ENCODE results near the gene RPL7A.
"Not testable (repeated sequence)": the region's sequence is repeated elsewhere in the genome, so short reads cannot be mapped to it uniquely, and the experiment has no call there.

The RPL7A gene

DNA sequence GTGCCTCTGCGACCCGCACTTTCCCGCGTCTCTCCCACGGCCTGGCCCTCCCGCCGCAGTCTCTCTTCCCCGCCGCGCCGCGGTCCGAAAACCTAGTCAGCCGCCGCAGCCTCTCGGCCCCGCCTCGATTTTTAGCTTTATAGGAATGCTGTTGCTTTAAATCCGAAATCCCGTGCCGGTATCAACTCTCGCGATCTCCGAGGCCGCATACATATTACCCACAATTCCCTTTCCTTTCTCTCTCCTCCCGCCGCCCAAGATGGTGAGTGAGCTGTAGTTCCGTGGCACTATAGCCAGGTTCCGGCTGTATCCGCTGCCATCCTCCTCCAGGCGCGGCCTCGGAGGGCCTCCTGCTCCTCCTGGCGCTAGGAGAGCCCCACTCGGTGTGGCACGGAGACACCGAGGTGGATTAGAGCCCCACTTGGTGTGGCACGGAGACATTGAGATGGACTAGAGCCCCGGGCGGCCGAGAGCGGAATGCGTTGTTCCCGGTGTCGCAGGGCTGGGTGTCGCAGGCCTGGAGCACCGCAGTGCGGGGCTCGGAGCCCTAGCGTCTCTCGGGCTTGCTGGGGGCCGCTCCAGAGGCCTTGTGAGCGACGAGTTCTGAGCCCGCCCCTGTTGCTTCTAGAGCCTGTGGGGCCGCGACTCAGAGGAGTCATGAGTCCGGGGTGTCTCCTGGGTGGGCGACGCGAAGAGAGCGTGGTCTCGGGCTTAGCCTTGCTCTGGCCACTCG, at the start of gene RPL7A, which contains the start of gene MED22:
Gene RPL7A, plus strand, starts transcription at position 234 of the 733 bp plus-strand sequence. Its CDS starts 26 bp downstream, at position 260.
Gene MED22, minus strand, starts transcription at position 147 of the 733 bp plus-strand sequence. CDS start 1,469 bp downstream, outside the sequence.
- peak; percentile 82 for DNase-seq (ENCODE audit: extremely low spot score)
- no peak; the same call in 1 of the 2 replicates for TF ChIP-seq CTBP1 (IDR thresholded peaks at IDR 0.05; ENCODE audit: borderline replicate concordance)
- TF ChIP-seq ZNF384 (IDR thresholded peaks at IDR 0.05): no peak
- TF ChIP-seq FOXM1 (IDR thresholded peaks at IDR 0.05; ENCODE audit: borderline replicate concordance): no peak
- TF ChIP-seq FOXK2 (IDR thresholded peaks at IDR 0.05): no peak
- TF ChIP-seq HDGF (IDR thresholded peaks at IDR 0.05; ENCODE audit: borderline replicate concordance): no peak
- TF ChIP-seq BHLHE40 (IDR thresholded peaks at IDR 0.05; ENCODE audit: borderline replicate concordance): no peak
- no peak; the same call in 1 of the 2 replicates for TF ChIP-seq LEF1 (IDR thresholded peaks at IDR 0.05; ENCODE audit: borderline replicate concordance)
- TF ChIP-seq ELF4 (IDR thresholded peaks at IDR 0.05): peak; percentile 93
- TF ChIP-seq ARNT (IDR thresholded peaks at IDR 0.05): no peak
- no peak for TF ChIP-seq FOXA1 (IDR thresholded peaks at IDR 0.05)
- TF ChIP-seq NFRKB (IDR thresholded peaks at IDR 0.05): peak; percentile 92
- TF ChIP-seq, protein P1, sequence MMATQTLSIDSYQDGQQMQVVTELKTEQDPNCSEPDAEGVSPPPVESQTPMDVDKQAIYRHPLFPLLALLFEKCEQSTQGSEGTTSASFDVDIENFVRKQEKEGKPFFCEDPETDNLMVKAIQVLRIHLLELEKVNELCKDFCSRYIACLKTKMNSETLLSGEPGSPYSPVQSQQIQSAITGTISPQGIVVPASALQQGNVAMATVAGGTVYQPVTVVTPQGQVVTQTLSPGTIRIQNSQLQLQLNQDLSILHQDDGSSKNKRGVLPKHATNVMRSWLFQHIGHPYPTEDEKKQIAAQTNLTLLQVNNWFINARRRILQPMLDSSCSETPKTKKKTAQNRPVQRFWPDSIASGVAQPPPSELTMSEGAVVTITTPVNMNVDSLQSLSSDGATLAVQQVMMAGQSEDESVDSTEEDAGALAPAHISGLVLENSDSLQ (IDR thresholded peaks at IDR 0.05): no peak
- no peak for TF ChIP-seq SUZ12 (IDR thresholded peaks at IDR 0.05)
- POLR2A ChIA-PET: interaction anchor here (0.7 to 2.1 kb wide), 21 partner anchors 9 to 323 kb away, joined by 3 to 20 read pairs (median 5); partner anchors contain the start of genes CACFD1, STKLD1, SURF1 and SURF2
- CTCF ChIA-PET: interaction anchor here (0.6 kb wide), 1 partner anchor 155 kb away, joined by 3 read pairs; no protein-coding TSS in a partner anchor

DNA sequence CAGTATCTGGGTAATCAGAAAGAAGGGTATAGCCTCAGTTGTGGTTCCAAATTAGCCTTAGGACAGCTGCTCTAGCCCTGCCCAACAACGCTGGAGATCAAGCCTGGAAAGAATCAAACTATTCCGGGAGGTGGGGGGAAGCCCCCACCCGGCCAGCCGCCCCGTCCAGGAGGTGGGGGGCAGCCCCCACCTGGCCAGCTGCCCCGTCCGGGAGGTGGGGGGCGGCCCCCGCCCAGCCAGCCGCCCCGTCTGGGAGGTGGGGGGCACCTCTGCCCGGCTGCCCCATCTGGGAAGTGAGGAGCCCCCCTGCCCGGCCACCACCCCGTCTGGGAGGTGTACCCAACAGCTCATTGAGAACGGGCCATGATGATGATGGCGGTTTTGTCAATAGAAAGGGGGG, 48.0 kb upstream of the RPL7A start:
- CTCF ChIA-PET, POLR2A ChIA-PET: not testable (repeated sequence)

DNA sequence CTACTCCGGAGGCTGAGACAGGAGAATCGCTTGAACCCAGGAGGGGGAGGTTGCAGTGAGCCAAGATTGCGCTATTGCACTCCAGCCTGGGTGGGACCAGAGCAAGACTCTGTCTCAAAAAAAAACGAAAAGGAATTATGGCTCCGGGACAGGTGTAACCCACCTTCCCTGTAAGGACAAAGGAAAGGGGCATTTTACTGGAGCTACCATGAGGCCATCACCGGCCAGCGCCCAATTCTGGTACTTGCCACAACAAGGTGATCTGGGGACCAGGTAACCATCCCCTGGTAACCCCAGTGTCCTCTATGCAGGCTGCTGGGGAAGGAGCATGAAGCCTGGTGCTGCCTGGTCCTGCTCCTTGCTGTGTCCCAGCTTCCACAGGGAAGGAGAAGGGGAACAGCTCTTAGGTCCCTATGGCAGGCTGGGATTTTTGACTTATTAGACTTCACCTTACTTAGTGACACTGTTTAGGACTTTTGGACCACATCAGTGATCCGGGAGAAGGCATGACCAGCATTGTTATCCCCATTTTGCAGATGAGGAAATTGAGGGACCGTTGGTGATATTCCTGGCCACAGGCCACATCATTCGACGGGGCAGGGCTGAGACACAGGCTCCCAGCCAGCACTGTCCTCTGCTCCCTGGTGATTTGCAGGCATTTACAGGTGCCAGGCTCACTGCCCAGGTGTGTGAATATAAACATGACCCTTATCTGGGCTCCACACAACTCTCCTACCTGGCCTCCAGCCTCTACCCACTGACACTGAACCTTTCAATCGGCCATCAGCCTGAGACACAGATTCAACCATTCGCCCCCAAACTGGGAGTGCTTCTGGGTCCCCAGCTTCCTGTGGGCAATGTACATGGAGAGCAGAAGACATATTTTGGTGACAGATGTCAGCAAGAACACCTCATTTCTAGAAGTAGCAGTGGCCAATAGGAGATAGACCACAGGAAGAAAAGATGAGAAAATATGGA, 46.5 kb upstream of the RPL7A start:
- ChIA-PET CTCF (no interaction called here), POLR2A (no interaction called here)
- TF ChIP-seq FOXA1 (IDR thresholded peaks at IDR 0.05) (no peak), BHLHE40 (IDR thresholded peaks at IDR 0.05; ENCODE audit: borderline replicate concordance) (no peak), FOXK2 (IDR thresholded peaks at IDR 0.05) (no peak), SP1 (IDR thresholded peaks at IDR 0.05) (no peak), ARNT (IDR thresholded peaks at IDR 0.05) (no peak)
- no peak for DNase-seq (ENCODE audit: extremely low spot score)

More for the DNA sequence above, 48.0 kb upstream of the RPL7A start:
- DNase-seq (ENCODE audit: extremely low spot score): not testable (repeated sequence)

DNA sequence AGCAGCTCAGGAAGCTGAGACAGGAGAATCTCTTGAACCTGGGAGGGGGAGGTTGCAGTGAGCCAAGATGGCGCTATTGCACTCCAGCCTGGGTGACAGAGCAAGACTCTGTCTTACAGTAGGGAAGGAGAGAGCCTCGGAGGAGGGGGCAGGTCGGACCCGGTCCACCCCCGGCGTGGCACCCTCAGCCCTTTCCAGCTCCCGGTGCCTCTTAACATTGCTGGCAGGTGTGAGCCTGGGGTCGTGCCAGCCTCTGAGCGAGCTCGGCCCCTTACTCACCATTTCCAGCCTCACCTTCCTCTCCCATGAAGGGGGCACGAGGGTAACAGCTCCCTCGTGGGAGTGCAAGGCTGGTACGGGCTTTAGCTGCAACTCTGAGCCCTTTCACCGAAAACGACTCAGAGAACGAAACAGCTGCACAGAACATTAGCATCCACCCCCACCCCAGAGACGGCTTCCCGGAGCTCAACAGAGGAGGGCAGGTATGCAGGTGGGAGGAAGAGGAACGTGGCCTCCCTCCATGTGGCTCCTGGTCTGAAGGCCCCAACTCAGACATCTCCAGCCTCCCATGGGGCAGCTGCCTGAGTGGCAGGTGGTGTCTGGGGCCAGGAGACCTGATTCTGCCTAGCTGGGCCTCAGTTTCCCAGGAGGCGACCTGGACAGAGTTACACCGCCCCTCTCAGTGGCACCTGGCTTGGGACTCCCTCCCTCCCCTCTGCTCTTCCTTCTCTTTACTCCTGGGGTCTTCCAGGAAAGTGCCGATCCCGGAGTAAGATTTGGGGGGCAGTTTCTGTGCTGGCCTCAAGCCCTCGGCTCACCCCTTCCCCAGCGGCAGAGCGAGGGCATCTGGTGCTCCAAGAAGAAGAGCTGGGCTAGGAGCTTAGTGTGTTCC, 44.5 kb upstream of the RPL7A start:
- POLR2A ChIA-PET: no interaction called here
- TF ChIP-seq FOXM1 (IDR thresholded peaks at IDR 0.05; ENCODE audit: borderline replicate concordance) (no peak), CTBP1 (IDR thresholded peaks at IDR 0.05; ENCODE audit: borderline replicate concordance) (no peak), NFRKB (IDR thresholded peaks at IDR 0.05) (no peak), ZNF384 (IDR thresholded peaks at IDR 0.05) (no peak), L3MBTL2 (conservative IDR thresholded peaks at IDR 0.05) (no peak), ELF4 (IDR thresholded peaks at IDR 0.05) (no peak), SP1 (IDR thresholded peaks at IDR 0.05) (no peak)
- TF ChIP-seq, protein P1 (IDR thresholded peaks at IDR 0.05): no peak
- CTCF ChIA-PET: no interaction called here
- no peak for DNase-seq (ENCODE audit: extremely low spot score)

DNA sequence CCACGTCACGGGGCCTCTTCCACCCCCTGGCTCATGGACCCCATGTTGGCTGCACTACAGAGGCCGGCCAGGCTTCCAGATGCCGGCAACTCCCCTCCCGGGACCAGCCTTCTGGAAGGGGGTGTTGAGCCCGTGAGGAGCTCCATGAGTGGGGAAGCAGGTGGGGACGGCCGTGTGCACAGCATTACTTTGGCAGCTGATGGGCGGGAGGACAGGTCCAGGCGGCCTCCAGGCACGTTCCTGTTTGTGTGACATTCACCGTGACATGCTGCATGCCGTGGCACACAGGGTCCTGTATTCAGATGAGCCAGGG, 43.9 kb upstream of the RPL7A start:
- DNase-seq (ENCODE audit: extremely low spot score): no peak
- ChIA-PET CTCF (interaction anchor here (0.6 kb wide), 1 partner anchor 123 kb away, joined by 3 read pairs; no protein-coding TSS in a partner anchor), POLR2A (no interaction called here)
- TF ChIP-seq ARNT (IDR thresholded peaks at IDR 0.05): no peak
- TF ChIP-seq ZNF384 (IDR thresholded peaks at IDR 0.05): no peak
- no peak for TF ChIP-seq SUZ12 (IDR thresholded peaks at IDR 0.05)
- no peak for TF ChIP-seq ELF4 (IDR thresholded peaks at IDR 0.05)
- TF ChIP-seq TARDBP (IDR thresholded peaks at IDR 0.05): no peak

DNA sequence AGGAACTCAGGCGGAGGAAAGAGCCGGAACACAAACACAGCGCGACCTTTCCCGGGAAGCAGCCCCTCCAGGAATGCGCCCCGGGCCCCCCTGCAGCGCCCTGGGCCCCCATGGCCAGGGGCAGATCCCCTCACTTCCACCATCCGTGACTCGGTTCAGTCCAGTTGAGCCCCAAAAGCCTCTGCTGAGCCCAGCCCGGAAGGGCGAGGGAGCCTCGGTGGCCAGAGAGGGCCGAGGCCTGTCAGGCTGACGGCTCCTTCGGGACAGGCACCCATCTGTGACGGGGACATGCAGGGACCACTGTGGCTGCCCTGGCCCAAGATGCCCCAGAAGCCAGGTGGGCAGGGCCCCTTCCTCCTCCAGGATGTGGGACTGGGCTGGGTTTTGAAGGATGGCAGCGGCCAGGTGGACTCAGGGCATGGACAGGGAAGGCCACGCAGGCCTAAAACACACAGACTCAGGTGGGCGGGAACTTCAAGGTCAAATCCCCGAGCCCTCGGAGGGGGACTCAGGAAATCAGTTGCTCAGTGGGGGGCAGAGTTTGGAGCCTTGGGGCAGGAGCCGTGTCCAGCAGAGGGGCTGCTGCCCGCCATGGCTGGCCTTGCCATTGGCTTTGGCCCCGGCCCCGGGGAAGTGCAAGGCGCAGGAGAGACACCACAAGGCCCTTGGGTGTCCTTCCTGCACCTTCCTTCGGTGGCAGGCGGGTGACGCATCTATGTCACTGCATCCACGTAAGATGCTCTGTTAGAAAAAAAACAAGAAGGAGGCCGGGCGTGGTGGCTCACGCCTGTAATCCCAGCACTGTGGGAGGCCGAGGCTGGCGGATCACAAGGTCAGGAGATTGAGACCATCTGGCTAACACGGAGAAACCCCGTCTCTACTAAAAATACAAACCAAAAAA, 43.3 kb upstream of the RPL7A start:
- ChIA-PET POLR2A (no interaction called here), CTCF (interaction anchor here (0.6 kb wide), 1 partner anchor 124 kb away, joined by 3 read pairs; no protein-coding TSS in a partner anchor)
- TF ChIP-seq SP1 (IDR thresholded peaks at IDR 0.05) (no peak), FOXA1 (IDR thresholded peaks at IDR 0.05) (no peak), L3MBTL2 (conservative IDR thresholded peaks at IDR 0.05) (no peak), BHLHE40 (IDR thresholded peaks at IDR 0.05; ENCODE audit: borderline replicate concordance) (no peak), ARNT (IDR thresholded peaks at IDR 0.05) (no peak), LEF1 (IDR thresholded peaks at IDR 0.05; ENCODE audit: borderline replicate concordance) (no peak), NFRKB (IDR thresholded peaks at IDR 0.05) (no peak), ELF4 (IDR thresholded peaks at IDR 0.05) (no peak), HDGF (IDR thresholded peaks at IDR 0.05; ENCODE audit: borderline replicate concordance) (no peak), CTBP1 (IDR thresholded peaks at IDR 0.05; ENCODE audit: borderline replicate concordance) (no peak)
- TF ChIP-seq, protein P1 (IDR thresholded peaks at IDR 0.05): no peak
- DNase-seq (ENCODE audit: extremely low spot score): no peak
